Hepatocyte (in vitro differentiated cells): ENCODE data around the gene TMEM107. TPM values are rescaled to one million over a fixed set of nuclear protein-coding genes. Genes with fewer than 3 reads are reported as not detected.

ENCODE experiments used
- DNase-seq: peaks from one replicate; pipeline ENCODE4 v3.0.0-alpha.2; 2016; ENCODE audit warnings: low spot score
- H2AFZ ChIP-seq: fragments of 200-600 bp; sonication (generic); 2 replicates; pipeline ENCODE4 v1.6.0; 2016; ENCODE audit warnings: antibody characterized with exemption, mild to moderate bottlenecking
- H3K27ac ChIP-seq: fragments of 200-600 bp; sonication (generic); 2 replicates; pipeline ENCODE4 v1.5.1; 2016; ENCODE audit warnings: mild to moderate bottlenecking
- H3K27me3 ChIP-seq: fragments of 200-600 bp; sonication (generic); 2 replicates; pipeline ENCODE4 v1.6.1; 2016
- H3K36me3 ChIP-seq: fragments of 200-600 bp; sonication (generic); replicated peaks from 2 replicates; pipeline ENCODE4 v1.5.1; 2016; ENCODE audit warnings: low read depth; ENCODE audit not compliant: insufficient read depth
- H3K4me1 ChIP-seq: fragments of 200-600 bp; sonication (generic); 2 replicates; pipeline ENCODE4 v1.5.1; 2016; ENCODE audit warnings: mild to moderate bottlenecking, moderate library complexity; ENCODE audit not compliant: insufficient read depth
- H3K4me2 ChIP-seq: fragments of 200-600 bp; sonication (generic); 2 replicates; pipeline ENCODE4 v1.6.0; 2016
- H3K4me3 ChIP-seq: fragments of 200-600 bp; sonication (generic); 2 replicates; pipeline ENCODE4 v1.5.1; 2016; ENCODE audit warnings: mild to moderate bottlenecking
- H3K79me2 ChIP-seq: fragments of 200-600 bp; sonication (generic); 2 replicates; pipeline ENCODE4 v1.6.0; 2017; ENCODE audit warnings: mild to moderate bottlenecking
- H3K9me2 ChIP-seq: fragments of 200-600 bp; sonication (generic); replicated peaks from 2 replicates; pipeline ENCODE4 v1.6.0; 2017; ENCODE audit warnings: mild to moderate bottlenecking; ENCODE audit not compliant: insufficient read depth
- H3K9me3 ChIP-seq: fragments of 200-600 bp; sonication (generic); 2 replicates; pipeline ENCODE4 v1.5.1; 2016; ENCODE audit warnings: low read depth, mild to moderate bottlenecking
- H4K20me1 ChIP-seq: fragments of 200-600 bp; sonication (generic); 2 replicates; pipeline ENCODE4 v1.6.0; 2016; ENCODE audit warnings: mild to moderate bottlenecking; ENCODE audit not compliant: insufficient read depth, poor library complexity, severe bottlenecking
- CTCF ChIP-seq: fragments of 200-600 bp; sonication (generic); IDR thresholded peaks from 2 replicates; pipeline ENCODE4 v1.5.1; 2016; ENCODE audit warnings: antibody characterized with exemption, mild to moderate bottlenecking; ENCODE audit not compliant: poor library complexity
- EZH2 ChIP-seq: fragments of 200-600 bp; sonication (generic); IDR thresholded peaks from 2 replicates; pipeline ENCODE4 v1.6.1; 2016; ENCODE audit warnings: antibody characterized with exemption, mild to moderate bottlenecking, borderline replicate concordance
- EZH2phosphoT487 ChIP-seq: fragments of 200-600 bp; sonication (generic); IDR thresholded peaks from one replicate; pipeline ENCODE4 v1.6.1; 2018; ENCODE audit warnings: antibody characterized with exemption, mild to moderate bottlenecking, low read depth, moderate library complexity; ENCODE audit not compliant: unreplicated experiment, severe bottlenecking
- WGBS: methylation state at CpG from one replicate; pipeline ENCODE4 v1.1.6; 2016; ENCODE audit warnings: low lambda C conversion rate; ENCODE audit errors: missing lambda C conversion rate; 5-methylcytosine and 5-hydroxymethylcytosine counted together
- polyA plus RNA-seq: library from polyadenylated mRNA; unstranded; fragments of >200 nt; fragmentation: Nextera tagmentation; extraction: Ambion mirVana; gene quantifications from 2 replicates; pipeline ENCODE4 v1.2.1, GENCODE V29; 2016
- total RNA-seq: library from RNA; depleted of rRNA; stranded (reverse); fragments of >200 nt; gene quantifications from 2 replicates; pipeline ENCODE4 v1.2.3, GENCODE V29; 2014

Gene TMEM107
- total and polyA plus RNA-seq, 2 experiments from 2014 or later, result 12.8 to 21.1 TPM

GRCh38 chr17:8141045-8141444 lies 35.1 kb downstream of the TMEM107 start:
- TF ChIP-seq CTCF, result no peak
- H4K20me1 ChIP-seq, result peaks cover 33% of the 10 kb centered on the region
- H3K9me2 ChIP-seq, result no peaks in the 10 kb centered on the region
- H3K4me2 ChIP-seq, result no peak overlapping the region
- no peaks in the 10 kb centered on the region for H3K36me3 ChIP-seq
- peak; percentile 10 for DNase-seq
- no peak overlapping the region for H3K27ac ChIP-seq
- H3K4me3 ChIP-seq, result no peak overlapping the region
- H3K27me3 ChIP-seq, result no peaks in the 10 kb centered on the region
- no peak overlapping the region for H2AFZ ChIP-seq
- H3K4me1 ChIP-seq, result peaks cover 8% of the 10 kb centered on the region
- no peaks in the 10 kb centered on the region for H3K79me2 ChIP-seq
- WGBS, result 96% methylated on average over 7 of the region's 7 CpGs
- no peaks in the 10 kb centered on the region for H3K9me3 ChIP-seq

GRCh38 chr17:8140065-8141029 lies 35.8 kb downstream of the TMEM107 start:
- H3K9me3 ChIP-seq, result no peaks in the 10 kb centered on the region
- H3K27me3 ChIP-seq, result no peaks in the 10 kb centered on the region
- no peak overlapping the region for H2AFZ ChIP-seq
- H3K36me3 ChIP-seq, result no peaks in the 10 kb centered on the region
- H3K79me2 ChIP-seq, result no peaks in the 10 kb centered on the region
- H3K27ac ChIP-seq, result peak overlapping the region; percentile 97
- DNase-seq, result peak; percentile 20
- no peak overlapping the region for H3K4me2 ChIP-seq
- no peaks in the 10 kb centered on the region for H3K9me2 ChIP-seq
- 92% methylated on average over 18 of the region's 18 CpGs for WGBS
- H3K4me3 ChIP-seq, result no peak overlapping the region
- peaks cover 8% of the 10 kb centered on the region for H3K4me1 ChIP-seq
- TF ChIP-seq EZH2phosphoT487 (no peak), EZH2 (no peak), CTCF (no peak)
- H4K20me1 ChIP-seq, result peaks cover 27% of the 10 kb centered on the region

- Histone ChIP-seq H3K9me3 (no peaks in the 10 kb centered on the region), H2AFZ (no peak overlapping the region), H3K9me2 (no peaks in the 10 kb centered on the region), H3K36me3 (no peaks in the 10 kb centered on the region), H3K4me3 (peak overlapping the region; percentile 16), H3K4me2 (peak overlapping the region; percentile 78), H3K27ac (peak overlapping the region; percentile 97), H3K79me2 (no peaks in the 10 kb centered on the region), H3K4me1 (peaks cover 8% of the 10 kb centered on the region), H4K20me1 (peaks cover 21% of the 10 kb centered on the region), H3K27me3 (no peaks in the 10 kb centered on the region)
- WGBS, result 2% methylated on average over 45 of the region's 46 CpGs
- DNase-seq, result peak; percentile 97
- TF ChIP-seq CTCF, result peak; percentile 91
- TF ChIP-seq EZH2phosphoT487, result no peak
These were observed 37.4 kb downstream of the TMEM107 start for GRCh38 chr17:8138672-8139371.
